DOHH2 (cell line): Measurements from ENCODE around the gene NMRK1.

Experiments used
- CTCF ChIP-seq: fragments of 200-600 bp; sonication (generic); IDR thresholded peaks from one replicate; pipeline ENCODE4 v1.5.1; 2014; ENCODE audit warnings: antibody characterized with exemption, mild to moderate bottlenecking, low read depth, low read length; ENCODE audit not compliant: poor library complexity, severe bottlenecking
- EZH2phosphoT487 ChIP-seq: fragments of 200-600 bp; sonication (generic); IDR thresholded peaks from 2 replicates; pipeline ENCODE4 v1.6.1; 2017; ENCODE audit warnings: borderline replicate concordance, mild to moderate bottlenecking, antibody characterized with exemption, low read length, moderate library complexity, mixed read lengths

- TF ChIP-seq CTCF (no peak), EZH2phosphoT487 (no peak)
Measured at GRCh38 chr9:75023846-75024245, 64.1 kb downstream of the NMRK1 start.
